LNCAP (cell line): ENCODE data around the gene FBLN7.

ENCODE experiments used
- TF ChIP-seq, protein P1 (sequence below): fragments of 450-650 bp; IDR thresholded peaks from 2 replicates; pipeline ENCODE4 v1.5.1; 2017; ENCODE audit warnings: mild to moderate bottlenecking

FBLN7 gene

DNA sequence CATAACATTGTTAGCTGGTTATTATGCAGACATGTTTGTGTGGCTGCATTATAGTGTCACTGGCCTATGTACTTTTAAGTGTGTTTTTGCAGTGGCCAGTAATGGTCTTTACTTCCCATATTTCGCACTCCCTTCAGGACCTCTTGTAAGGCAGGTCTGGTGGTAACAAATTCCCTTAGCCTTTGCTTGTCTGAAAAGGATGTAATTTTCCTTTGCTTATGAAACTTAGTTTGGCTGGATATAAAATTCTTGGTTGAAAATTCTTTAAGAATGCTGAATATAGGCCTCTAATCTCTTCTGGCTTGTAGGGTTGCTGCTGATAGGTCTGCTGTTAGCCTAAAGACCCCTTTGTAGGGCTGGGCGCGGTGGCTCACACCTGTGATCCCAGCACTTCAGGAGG, 82.0 kb downstream of the FBLN7 start:
- TF ChIP-seq, protein P1, sequence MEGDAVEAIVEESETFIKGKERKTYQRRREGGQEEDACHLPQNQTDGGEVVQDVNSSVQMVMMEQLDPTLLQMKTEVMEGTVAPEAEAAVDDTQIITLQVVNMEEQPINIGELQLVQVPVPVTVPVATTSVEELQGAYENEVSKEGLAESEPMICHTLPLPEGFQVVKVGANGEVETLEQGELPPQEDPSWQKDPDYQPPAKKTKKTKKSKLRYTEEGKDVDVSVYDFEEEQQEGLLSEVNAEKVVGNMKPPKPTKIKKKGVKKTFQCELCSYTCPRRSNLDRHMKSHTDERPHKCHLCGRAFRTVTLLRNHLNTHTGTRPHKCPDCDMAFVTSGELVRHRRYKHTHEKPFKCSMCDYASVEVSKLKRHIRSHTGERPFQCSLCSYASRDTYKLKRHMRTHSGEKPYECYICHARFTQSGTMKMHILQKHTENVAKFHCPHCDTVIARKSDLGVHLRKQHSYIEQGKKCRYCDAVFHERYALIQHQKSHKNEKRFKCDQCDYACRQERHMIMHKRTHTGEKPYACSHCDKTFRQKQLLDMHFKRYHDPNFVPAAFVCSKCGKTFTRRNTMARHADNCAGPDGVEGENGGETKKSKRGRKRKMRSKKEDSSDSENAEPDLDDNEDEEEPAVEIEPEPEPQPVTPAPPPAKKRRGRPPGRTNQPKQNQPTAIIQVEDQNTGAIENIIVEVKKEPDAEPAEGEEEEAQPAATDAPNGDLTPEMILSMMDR: no peak

DNA sequence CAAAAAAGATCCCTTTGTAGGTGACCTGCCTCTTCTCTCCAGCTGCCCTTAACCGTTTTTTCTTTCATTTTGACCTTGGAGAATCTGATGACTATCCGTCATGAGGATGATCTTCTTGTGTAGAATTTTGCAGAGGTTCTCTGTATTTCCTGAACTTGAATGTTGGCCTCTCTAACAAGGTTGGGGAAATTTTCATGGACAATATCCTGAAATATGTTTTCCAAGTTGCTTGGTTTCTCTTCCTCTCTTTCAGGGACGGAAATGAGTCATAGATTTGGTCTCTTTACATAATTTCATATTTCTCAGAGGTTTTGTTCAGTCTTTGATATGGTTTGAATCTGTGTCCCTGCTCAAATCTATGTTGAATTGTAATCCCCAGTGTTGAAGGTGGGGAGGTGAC, 82.6 kb downstream of the FBLN7 start:
- TF ChIP-seq, protein P1: no peak

DNA sequence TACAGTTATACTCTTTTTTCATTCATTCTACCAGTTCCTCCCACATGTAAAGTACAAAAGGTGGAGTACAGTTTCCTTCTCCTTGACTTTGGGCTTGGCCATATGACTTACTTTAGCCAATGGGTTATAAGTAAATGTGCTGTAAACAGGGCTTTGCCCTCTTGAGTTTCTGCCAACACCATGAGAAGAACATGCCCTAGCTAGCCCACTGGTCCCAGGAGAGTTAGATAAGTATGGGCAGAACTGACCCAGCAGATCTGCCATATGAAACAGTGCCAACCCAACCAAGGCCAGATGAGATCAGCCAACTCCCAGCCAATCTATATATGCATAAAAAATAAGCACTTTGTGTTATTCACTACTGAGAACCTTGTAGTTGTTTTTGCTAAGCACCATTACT, 91.2 kb downstream of the FBLN7 start:
- TF ChIP-seq, protein P1: no peak

DNA sequence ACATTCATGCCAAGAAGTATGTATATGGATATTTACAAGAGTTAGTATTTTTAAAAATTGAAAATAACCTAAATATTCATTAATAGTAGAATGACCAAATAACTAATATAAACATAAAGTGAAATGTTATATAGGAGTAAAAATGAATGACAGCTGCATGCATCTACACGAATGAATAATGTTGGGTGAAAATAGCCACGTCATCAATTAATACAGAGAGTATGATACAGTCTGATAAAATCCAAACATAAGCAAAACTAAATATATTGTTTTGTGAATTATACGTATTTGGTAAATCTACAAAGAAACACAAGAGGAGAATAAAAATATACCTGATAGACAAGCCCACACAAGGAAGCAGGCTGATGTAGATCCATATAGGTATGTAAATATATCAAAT, 92.2 kb downstream of the FBLN7 start:
- TF ChIP-seq, protein P1: no peak
